Epithelial cell of proximal tubule (primary cell): ENCODE measurements around the gene RBCK1. TPM values are rescaled to one million over a fixed set of nuclear protein-coding genes. Genes with fewer than 3 reads are reported as not detected.

Source experiments
- DNase-seq: peaks from one replicate; pipeline ENCODE4 v3.0.0-alpha.2; 2011; ENCODE audit warnings: low read depth
- H3K4me3 ChIP-seq: 2 replicates; pipeline ENCODE4 v1.5.1; 2011; ENCODE audit warnings: low read depth, mild to moderate bottlenecking, low read length
- CTCF ChIP-seq: conservative IDR thresholded peaks from 2 replicates; pipeline ENCODE4 v1.5.1; 2012; ENCODE audit warnings: low read depth, mild to moderate bottlenecking, low read length
- total RNA-seq: library from RNA; depleted of rRNA; stranded (reverse); fragments of >200 nt; gene quantifications from 2 replicates; pipeline ENCODE4 v1.2.3, GENCODE V29; 2015

RBCK1 gene
- total RNA-seq, 1 donor from 2014 or later: 106 TPM

GRCh38 chr20:435558-435957 lies 27.5 kb downstream of the RBCK1 start:
- DNase-seq: no peak
- TF ChIP-seq CTCF: no peak
- H3K4me3 ChIP-seq: no peak overlapping the region

GRCh38 chr20:436476-436875 lies 28.4 kb downstream of the RBCK1 start:
- no peak overlapping the region for H3K4me3 ChIP-seq
- DNase-seq: no peak
- no peak for TF ChIP-seq CTCF

GRCh38 chr20:437787-438486 lies 29.8 kb downstream of the RBCK1 start:
- no peak for TF ChIP-seq CTCF
- H3K4me3 ChIP-seq: no peak overlapping the region
- no peak for DNase-seq

GRCh38 chr20:438571-439469 lies 30.7 kb downstream of the RBCK1 start:
- no peak overlapping the region for H3K4me3 ChIP-seq
- no peak for DNase-seq
- no peak for TF ChIP-seq CTCF

GRCh38 chr20:440148-440547 lies 32.0 kb downstream of the RBCK1 start:
- no peak for DNase-seq
- TF ChIP-seq CTCF: no peak
- no peak overlapping the region for H3K4me3 ChIP-seq

- no peak for DNase-seq
- no peak overlapping the region for H3K4me3 ChIP-seq
- no peak for TF ChIP-seq CTCF
Measured at GRCh38 chr20:440636-441035, 32.5 kb downstream of the RBCK1 start.
